Measurements from ENCODE around the gene FOXK2.

- no peak for TF ChIP-seq POLR2A (IDR thresholded peaks at IDR 0.05; ENCODE audit: low read depth, low read length)
- TF ChIP-seq, protein P1, sequence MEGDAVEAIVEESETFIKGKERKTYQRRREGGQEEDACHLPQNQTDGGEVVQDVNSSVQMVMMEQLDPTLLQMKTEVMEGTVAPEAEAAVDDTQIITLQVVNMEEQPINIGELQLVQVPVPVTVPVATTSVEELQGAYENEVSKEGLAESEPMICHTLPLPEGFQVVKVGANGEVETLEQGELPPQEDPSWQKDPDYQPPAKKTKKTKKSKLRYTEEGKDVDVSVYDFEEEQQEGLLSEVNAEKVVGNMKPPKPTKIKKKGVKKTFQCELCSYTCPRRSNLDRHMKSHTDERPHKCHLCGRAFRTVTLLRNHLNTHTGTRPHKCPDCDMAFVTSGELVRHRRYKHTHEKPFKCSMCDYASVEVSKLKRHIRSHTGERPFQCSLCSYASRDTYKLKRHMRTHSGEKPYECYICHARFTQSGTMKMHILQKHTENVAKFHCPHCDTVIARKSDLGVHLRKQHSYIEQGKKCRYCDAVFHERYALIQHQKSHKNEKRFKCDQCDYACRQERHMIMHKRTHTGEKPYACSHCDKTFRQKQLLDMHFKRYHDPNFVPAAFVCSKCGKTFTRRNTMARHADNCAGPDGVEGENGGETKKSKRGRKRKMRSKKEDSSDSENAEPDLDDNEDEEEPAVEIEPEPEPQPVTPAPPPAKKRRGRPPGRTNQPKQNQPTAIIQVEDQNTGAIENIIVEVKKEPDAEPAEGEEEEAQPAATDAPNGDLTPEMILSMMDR (IDR thresholded peaks at IDR 0.05; ENCODE audit: extremely low read depth in 1 of 2, insufficient read depth in 1 of 2, low read depth in 1 of 2, low read length in 2 of 2) = no peak
- no peak for TF ChIP-seq EZH2 (IDR thresholded peaks at IDR 0.05; ENCODE audit: borderline replicate concordance, low read depth, low read length, severe bottlenecking)
- TF ChIP-seq MYC (IDR thresholded peaks at IDR 0.05; ENCODE audit: low read depth, low read length) = no peak
- no peak for TF ChIP-seq POLR2AphosphoS5 (IDR thresholded peaks at IDR 0.05; ENCODE audit: insufficient read depth, low read depth, low read length)
- TF ChIP-seq JUN (IDR thresholded peaks at IDR 0.05; ENCODE audit: borderline replicate concordance, insufficient read depth, insufficient read length, low read depth) = no peak
- TF ChIP-seq GATA2 (IDR thresholded peaks at IDR 0.05; ENCODE audit: insufficient read depth, insufficient read length, low read depth, low read length) = no peak
Observed at GRCh38 chr17:82479602-82480001, 39.9 kb upstream of the FOXK2 start.

All from endothelial cell of umbilical vein (primary cell).